ENCODE data around the gene PAWR.
A peak's percentile ranks its signal among the peaks of the same experiment; 100 is the strongest.
"Not testable (repeated sequence)": the region's sequence is repeated elsewhere in the genome, so short reads cannot be mapped to it uniquely, and the experiment has no call there.

Gene PAWR

DNA sequence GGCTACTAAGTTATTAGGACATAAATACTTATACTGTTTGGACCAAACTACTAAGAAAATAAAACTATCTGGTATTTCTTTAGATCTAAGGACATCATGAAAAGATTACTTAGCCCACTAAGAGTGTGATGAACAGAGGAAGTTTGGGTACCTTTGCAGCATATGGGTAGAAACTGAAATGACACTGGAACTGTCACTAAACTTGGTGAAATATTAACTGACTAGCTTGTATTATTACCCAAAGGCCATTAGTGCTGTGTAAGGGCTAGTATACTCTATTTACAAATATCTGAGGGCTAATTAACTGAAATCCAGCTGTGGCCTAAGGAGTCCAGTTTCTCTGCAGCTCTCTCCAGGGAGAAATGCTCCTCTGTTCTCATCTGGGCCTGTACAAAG is 45.5 kb downstream of the PAWR start:
- DNase-seq (ENCODE audit: low spot score) = no peak

DNA sequence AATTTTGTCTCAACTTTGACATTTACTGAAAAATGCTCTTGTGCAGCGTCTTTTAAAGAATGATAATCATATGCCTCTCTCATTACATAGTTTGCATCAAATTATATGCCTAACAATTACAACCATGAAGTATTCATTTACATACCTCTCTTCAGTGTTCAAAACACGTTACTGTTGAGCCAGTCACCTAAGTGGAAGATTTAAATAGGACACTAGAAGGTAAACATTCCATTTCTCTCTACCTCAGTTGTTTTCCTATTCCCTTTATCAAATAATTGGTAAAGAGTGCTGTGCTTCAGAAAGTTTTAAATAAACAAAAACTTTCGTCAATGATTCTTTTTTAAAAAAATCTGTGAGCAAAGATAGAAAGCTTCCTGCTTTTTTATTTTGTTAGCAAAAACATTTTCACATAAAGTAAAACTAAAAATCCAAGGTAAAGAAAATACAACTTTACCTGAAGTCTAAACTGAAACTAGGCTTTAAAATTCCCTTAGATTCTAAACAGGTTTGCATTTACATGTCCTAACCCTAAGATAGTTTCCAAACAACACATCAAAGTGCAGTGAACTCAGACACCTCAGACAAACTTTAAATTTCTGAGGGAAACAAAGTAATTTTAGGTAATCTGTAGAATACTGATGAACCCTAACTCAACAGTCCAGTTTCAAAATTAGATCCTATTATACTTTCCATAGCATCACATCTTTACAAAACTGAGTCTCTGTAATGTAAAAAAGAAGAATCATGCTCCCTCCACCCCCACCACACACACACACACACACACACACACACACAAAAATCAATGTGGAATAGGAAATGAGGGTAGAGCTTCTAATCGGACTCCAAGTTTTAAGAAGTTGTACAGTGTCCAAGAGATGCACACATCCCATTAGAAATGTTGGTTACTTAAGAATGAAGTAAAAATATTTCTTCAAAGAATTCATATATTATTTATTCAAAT is 46.2 kb downstream of the PAWR start:
- DNase-seq (ENCODE audit: low spot score) = no peak

DNA sequence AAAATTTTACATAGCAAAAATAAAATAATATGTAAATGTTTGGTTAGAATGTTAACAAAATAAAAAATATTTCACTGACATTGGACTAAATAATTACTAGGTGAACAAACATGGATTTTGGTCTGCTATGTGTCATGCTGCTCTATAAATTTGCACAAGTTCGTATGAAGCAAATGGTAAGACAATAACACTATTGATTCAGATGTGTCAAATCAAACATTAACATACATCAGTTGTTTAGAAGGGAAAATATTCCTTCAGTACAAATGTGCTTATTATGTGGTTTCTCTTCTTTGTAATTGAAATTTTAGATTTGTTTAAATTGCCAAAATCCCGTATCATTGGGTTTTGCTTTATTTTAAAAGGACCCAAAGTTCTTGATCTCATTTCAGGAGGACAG is 46.9 kb downstream of the PAWR start:
- DNase-seq (ENCODE audit: low spot score) = no peak

DNA sequence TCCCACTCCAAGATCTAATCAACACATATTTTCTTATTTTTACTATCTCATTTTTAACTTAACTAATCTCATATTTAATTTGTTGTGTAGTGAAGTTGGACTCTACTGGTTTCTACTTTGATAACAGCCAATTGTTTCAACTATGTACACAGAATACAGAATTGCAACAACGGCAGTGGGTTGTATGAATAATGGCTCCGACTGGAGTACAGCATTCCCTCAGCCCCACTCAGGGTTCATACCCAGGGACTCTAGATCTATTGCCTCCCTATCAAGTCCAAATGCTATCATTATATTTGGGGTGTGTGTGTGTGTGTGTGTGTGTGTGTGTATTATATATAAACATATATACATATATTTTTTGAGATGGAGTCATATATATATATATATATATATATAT is 52.3 kb downstream of the PAWR start:
- no peak for DNase-seq (ENCODE audit: low spot score)

DNA sequence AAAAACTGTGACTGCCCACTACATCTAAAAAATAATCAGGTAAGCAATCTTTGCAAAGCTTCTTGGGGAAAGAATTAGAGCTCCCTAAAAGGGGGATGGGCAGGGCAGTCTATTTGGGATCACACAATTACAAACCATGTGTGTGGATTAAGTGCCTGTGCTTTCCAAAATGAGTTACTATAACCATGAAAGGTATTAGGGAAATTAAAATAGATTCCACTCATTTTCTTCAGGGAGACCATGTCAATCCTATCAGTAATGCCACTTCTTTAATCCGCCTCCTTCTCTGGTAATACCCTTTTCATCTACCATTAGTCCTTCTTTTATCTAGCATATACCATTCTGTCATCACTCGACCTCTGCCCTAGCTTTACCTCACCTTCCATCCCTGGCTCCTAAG is 53.7 kb downstream of the PAWR start:
- no peak for DNase-seq (ENCODE audit: low spot score)

DNA sequence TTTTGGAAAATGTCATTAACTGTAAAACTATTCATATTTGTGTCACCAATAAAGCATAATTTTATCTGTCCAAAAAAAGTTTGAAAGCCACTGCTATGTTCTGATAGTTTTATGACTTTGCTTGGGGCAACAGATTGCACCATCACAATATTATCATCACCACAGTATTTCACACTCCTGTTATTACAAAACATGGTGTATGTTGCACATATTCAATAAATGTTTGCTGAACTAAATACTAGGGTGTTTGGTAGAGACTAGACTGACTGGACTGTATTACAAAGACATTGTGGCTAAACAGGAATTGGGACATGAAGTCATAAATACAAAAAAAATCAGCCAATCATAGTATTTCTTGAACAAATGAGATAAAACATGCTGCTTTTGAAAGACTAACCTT is 55.1 kb downstream of the PAWR start:
- DNase-seq (ENCODE audit: low spot score) = no peak

DNA sequence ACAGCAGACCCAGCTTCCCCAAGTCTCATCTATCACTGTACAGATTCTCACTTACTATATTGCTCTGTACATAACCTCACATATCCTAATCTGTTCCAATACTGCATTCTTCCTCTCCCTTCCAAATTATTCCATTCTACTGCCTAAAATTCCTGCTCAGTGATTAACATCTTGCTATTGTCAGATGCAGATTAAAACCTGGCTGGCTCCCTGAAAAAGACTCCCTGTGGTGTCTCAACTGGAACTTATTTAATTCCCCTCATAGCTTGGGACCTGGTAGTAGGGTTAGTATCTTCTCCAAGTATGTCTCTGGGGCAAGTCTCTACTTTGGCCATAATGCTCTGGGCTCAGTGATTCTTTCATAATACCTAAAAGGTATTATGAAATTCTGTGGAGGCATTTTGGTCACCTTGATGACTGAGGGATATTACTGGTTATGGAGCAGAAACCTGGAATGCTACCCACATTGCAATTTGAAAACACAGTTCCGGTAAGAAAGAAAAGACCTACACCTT is 55.8 kb downstream of the PAWR start:
- DNase-seq (ENCODE audit: low spot score) = no peak

DNA sequence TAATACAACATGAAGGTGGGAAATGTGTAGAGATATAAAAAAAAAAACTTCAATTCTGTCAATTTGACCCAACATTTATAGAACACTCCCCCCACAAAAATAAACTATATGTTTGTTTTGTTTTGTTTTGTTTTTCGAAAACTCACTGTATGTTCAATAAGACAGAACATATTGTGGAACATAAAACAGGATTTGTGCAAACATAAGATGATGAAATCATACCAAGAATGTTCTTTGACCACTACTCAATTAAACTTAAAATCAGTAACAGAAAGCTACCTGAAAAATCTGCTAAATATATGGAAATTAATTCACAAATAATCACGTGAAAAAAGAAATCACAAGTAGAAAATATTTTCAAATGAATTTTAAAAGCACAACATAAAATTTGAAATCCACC is 61.2 kb downstream of the PAWR start:
- DNase-seq (ENCODE audit: low spot score) = no peak

DNA sequence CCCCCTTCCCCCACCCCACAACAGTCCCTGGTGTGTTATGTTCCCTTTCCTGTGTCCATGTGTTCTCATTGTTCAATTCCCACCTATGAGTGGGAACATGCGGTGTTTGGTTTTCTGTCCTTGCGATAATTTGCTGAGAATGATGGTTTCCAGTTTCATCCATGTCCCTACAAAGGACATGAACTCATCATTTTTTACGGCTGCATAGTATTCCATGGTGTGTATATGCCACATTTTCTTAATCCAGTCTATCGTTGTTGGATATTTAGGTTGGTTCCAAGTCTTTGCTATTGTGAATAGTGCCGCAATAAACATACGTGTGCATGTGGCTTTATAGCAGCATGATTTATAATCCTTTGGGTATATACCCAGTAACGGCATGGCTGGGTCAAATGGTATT is 64.0 kb downstream of the PAWR start:
- DNase-seq (ENCODE audit: low spot score) = not testable (repeated sequence)

DNA sequence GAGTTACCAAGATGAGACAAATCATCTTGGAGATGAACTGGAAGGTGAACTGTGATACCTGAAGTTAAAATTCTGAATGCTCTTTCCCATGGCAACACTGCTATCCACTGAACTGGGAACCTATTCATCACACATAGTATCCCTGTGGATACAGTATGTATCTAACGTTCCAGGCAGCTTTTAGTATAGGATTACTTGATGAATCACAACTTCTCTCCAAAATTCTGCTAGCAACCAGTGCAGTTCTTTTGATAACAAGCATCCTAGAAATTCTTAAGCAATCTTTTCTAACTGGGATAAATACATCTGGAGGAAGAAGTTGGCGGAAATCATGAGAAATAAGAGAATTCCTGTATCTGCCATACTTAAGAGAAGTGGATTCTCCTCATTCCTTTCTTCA is 66.4 kb downstream of the PAWR start:
- DNase-seq (ENCODE audit: low spot score) = no peak

DNA sequence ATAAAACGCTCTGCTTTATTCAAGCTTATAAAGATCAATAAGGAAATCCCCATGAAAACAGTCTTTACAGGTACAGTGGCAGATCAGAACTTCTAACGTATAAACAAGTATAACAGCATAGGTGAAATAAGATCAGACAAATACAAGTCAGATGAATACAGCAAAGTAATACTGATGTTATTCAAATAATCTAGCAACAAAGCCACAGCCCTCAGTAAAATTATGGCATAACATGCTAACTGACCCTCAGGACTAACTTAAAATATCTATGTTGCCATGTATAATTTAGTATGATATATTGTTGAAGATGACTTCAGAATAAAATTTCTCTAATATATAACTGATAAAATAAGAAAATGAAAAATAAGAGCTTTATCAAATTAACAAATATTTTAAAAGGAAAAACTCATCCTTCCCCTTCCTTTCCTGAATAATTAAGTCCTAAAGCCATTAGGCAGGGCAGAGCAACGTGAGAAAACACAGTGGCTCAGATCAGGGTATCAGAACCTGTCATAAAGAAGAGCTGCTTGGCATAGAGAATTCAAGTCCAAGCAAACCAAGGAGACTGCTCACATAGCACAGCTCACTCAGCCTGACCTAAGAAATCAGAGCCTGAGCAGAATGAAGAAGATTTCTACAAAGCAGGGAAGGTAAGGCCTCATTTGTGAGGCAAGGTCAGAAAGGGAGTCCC is 70.7 kb downstream of the PAWR start:
- DNase-seq (ENCODE audit: low spot score) = no peak

DNA sequence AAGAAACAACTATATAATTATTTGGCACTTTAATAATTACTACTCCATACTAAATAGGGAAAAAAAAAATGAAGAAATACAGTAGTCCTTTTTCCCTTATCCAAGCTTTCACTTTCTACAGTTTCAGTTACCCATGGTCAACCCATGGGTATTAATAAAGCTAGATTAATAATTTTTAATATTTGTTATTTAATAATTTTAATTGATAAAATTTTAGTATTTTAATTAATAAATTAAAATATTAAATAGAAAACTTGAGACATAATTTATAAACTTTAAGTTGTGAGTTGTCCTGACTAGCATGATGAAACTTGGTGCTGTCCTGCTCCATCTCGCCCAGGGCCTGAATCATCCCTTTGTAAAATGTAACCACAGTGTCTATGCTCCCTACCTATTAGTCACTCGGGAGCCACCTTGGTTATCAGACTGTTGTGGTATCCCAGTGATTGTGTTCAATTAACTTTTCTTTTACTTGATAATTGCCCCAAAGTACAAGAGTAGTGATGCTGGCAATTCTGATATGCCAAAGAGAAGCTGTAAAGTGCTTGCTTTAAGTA is 71.8 kb downstream of the PAWR start:
- DNase-seq (ENCODE audit: low spot score) = peak; percentile 5

DNA sequence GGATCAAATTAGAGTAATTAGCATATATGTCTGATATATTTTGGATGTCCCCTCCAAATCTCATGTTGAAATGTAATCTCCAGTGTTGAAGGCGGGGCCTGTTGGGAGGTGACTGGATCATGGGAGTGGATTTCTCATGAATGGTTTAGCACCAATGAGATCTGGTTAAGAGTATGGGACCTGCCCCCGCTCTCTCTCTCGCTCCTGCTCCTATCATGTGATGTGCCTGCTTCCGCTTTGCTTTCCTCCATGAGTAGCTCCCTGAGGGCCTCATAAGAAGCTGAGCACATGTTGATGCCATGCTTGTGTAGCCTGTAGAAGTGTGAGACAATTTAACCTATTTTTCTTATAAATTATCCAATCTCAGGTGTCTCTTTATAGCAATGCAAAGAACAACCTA is 73.1 kb downstream of the PAWR start:
- DNase-seq (ENCODE audit: low spot score) = no peak

DNA sequence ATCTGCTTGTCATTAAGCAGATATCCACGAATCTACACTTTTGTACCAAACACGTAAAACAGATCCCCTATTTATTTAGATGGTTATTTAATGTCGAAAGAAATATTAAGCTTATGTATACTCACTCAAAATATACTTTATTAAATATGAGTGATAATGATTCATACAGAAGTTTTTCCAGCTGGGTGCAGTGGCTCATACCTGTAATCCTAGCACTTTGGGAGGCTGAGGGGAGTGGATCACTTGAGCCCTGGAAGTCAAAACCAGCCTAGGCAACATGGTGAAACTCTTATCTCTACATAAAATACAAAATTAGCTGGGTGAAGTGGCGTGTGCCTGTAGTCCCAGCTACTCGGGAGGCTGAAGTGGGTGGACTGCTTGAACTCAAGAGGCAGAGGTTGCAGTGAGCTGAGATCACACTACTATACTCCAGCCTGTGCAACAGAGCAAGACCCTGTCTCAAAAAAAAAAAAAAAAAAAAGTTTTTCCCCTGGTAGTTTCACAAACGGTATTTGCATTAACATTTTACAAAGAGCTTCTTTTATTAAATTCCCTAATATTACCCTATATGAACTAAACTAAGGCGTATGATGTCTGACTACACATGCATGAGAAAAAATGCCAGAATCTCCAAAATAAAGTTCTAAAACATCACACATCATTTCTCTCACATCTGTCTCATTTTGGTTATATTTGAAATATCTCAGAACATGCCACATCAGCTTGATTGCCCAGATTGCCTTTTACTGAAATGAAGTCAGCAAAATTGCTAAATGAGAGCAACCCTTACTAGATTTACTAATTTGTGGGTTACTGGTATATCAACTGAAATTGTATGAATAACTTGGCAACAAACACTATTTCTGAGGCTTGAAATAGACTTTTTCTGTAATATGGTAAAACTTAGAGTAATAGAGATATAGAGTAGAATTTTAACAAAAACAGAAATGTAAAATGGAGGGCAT is 74.9 kb downstream of the PAWR start:
- no peak for DNase-seq (ENCODE audit: low spot score)

DNA sequence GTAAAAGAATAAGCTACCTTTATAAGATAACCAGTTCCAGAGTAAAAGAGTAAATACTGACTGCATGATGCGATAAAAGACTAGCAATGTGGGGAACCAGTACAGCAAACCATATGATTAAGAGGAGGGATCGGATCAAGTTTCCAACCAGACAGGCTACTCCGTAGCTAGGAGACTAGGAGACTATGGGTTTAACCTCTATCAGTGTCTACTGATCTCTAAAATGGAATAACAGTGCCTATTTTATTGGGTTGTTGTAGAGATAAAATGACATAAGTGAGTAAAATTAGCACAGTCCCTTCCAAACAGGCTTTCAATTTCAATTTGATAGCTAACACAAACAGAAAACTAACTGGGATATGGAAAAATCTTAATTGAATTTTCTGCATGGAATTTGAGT is 76.0 kb downstream of the PAWR start:
- DNase-seq (ENCODE audit: low spot score) = no peak

DNA sequence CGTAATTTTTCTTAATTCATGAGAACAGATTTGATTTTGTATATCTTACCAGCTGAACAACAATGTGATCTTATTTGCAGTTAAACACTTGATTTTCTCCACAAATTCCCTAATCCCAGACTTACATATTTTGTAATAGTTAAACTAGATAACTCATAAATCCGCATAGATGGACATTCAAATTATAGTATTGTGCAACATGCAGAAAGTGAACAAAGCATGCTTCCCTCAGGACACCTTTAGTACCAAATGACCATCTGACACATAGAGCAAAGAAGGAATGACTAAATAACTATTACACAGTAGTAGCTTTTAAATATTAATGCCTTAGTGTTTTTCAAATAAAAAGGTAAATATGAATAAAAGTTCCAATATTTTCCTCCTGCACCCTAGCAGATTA is 88.9 kb downstream of the PAWR start:
- no peak for DNase-seq (ENCODE audit: low spot score)

DNA sequence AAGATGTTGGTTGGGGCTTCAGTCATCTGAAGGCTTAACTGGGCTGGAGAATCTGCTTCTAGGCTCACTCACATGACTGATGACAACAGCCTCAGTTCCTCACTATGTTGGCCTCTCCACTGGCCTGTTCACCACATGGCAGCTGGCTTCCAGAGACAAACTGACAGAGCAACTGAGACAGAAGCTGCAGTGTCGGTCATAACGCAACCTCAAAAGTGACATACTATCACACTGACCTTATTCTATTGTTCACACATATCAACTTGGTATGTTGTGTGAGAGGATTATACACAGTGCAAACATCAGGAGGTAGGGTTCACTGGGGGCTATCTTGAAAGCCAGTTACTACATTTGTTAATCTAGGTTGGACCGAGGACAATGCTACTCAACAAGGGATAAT is 92.9 kb downstream of the PAWR start:
- DNase-seq (ENCODE audit: low spot score) = no peak

DNA sequence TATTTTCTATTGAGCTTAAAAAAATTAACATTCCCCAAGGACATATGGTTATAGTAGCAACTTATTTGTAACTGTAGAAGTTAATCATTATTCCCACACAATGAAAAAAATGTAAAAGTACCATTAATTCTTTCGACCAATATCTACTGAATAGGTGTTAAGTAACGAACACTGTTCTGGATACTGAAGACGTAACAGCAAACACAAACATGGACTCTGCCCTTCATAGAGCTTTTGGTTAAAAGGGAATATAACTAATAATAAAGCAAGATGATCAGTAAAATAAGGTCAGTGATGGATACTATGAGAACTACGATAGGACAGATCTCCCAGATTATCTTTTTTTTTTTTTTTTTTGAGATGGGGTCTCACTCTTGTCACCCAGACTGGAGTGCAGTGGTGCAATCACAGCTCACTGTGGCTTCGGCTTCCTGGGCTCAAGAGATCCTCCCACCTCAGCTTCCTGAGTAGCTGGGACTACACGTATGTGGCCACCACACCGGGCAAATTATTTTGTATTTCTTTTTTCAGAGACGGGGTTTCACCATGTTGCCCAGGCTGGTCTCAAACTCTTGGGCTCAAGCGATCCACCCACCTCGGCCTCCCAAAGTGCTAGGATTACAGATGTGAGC is 93.9 kb downstream of the PAWR start:
- no peak for DNase-seq (ENCODE audit: low spot score)

DNA sequence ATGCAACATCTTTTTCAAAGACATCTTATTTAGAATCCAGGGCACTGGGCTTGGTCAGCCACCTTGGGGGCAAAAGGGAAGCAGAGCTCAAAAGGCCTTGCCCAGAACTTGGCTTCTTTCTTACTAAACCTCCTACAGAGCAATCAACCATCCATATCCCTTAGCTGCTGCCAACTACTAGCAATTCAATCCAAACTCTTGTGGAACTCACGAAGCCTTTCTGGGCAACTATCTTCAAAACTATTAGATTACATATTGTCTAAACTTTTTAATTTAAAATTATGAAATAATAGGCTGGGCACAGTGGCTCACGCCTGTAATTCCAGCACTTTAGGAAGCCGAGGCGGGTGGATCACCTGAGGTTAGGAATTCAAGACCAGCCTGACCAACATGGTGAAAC is 95.5 kb downstream of the PAWR start:
- no peak for DNase-seq (ENCODE audit: low spot score)

DNA sequence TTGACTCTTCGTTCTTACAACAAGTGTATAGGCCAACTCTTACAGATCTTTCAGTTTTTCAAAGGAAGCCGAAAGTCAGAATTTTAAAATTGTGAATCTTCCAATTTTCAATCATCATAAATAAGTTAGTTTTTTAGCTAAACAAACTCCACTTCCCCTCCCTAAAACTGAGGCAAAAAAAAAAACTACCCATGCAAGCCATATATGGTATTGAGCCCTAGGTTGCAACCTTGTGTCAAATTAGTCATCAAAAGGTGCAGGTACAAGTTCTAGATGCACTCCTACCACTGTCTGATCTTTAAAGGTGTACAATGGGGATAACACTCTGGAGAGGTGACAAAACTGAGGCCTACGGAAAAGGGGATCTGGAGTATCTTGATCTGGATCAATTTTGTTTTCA is 97.9 kb downstream of the PAWR start:
- no peak for DNase-seq (ENCODE audit: low spot score)

DNA sequence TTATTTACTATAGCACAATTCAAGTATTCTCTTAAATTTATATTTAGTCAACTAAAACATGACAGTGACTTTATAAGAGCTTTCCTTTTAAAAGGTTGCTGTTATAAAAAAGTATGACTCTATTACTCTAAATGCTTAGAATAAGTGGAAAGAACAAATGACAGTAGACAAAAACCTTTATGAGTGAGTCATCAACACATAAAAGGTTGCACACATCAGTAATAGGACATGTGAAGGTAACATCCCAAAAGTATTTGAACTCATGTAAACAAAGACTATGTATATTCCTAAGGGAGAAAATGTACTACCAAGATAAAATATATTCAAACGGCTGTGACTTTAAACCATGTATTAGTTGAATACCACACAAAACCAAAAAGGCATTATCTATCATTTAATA is 98.8 kb downstream of the PAWR start:
- no peak for DNase-seq (ENCODE audit: low spot score)

Data from RKO (cell line).